ENCODE data around the gene MED13.

DNA sequence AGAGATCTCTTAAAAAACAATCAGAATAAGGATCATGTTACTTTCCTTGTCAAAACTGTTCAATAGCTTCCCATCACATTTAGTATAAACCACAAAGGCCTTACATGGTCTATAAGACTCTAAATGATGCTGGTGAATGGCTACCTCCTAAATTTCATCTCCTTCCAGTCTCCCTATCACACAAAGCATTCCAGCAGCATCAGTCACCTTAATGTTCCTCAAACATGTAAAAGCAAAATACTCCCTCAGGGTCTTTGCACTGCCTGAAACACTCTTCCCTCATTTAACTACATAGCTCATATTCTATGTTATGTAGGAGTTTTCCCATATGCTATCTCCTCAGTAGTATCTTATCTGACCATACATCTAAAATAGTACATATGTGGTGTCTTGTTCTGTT lies 83.8 kb downstream of the MED13 start:
- TF ChIP-seq POLR2AphosphoS5 (IDR thresholded peaks at IDR 0.05; ENCODE audit: low read depth, low read length) (no peak), POLR2A (IDR thresholded peaks at IDR 0.05; ENCODE audit: low read depth, low read length) (no peak), TAF1 (IDR thresholded peaks at IDR 0.05; ENCODE audit: borderline replicate concordance, low read depth, low read length) (no peak)

Data from GM12892 (cell line).